Fibroblast of skin of back (primary cell): ENCODE measurements around the gene IL17RA.
"Not testable (repeated sequence)": the region's sequence is repeated elsewhere in the genome, so short reads cannot be mapped to it uniquely, and the experiment has no call there.

Experiments used
- DNase-seq: peaks from one replicate; pipeline ENCODE4 v3.0.0-alpha.2; 2013

IL17RA gene

GRCh38 chr22:17121233-17122195 lies 36.7 kb downstream of the IL17RA start, which contains the start of gene TMEM121B:
TMEM121B (minus strand) TSS chr22:17121360; CDS start chr22:17121127, 233 bp downstream.
- peak; percentile 68 for DNase-seq

GRCh38 chr22:17130199-17130598 lies 45.4 kb downstream of the IL17RA start:
- DNase-seq = no peak

GRCh38 chr22:17131686-17132085 lies 46.9 kb downstream of the IL17RA start:
- no peak for DNase-seq

- DNase-seq = no peak
Measured at GRCh38 chr22:17132112-17132511, 47.3 kb downstream of the IL17RA start.

- DNase-seq = no peak
Measured at GRCh38 chr22:17133137-17133536, 48.3 kb downstream of the IL17RA start.

- no peak for DNase-seq
Measured at GRCh38 chr22:17135153-17135760, 50.5 kb downstream of the IL17RA start.

GRCh38 chr22:17137170-17137569 lies 52.4 kb downstream of the IL17RA start:
- DNase-seq = no peak

- DNase-seq = no peak
Measured at GRCh38 chr22:17137861-17138425, 53.1 kb downstream of the IL17RA start.

GRCh38 chr22:17138513-17138912 lies 53.7 kb downstream of the IL17RA start:
- no peak for DNase-seq

- DNase-seq = no peak
Measured at GRCh38 chr22:17140022-17140421, 55.2 kb downstream of the IL17RA start.

- no peak for DNase-seq
Measured at GRCh38 chr22:17140826-17141766, 56.3 kb downstream of the IL17RA start.

GRCh38 chr22:17143101-17143500 lies 58.3 kb downstream of the IL17RA start:
- no peak for DNase-seq

- DNase-seq = no peak
Measured at GRCh38 chr22:17143826-17144225, 59.0 kb downstream of the IL17RA start.

GRCh38 chr22:17145021-17145680 lies 60.4 kb downstream of the IL17RA start:
- no peak for DNase-seq

- not testable (repeated sequence) for DNase-seq
Measured at GRCh38 chr22:17147458-17147857, 62.7 kb downstream of the IL17RA start.

- DNase-seq = no peak
Measured at GRCh38 chr22:17149076-17149815, 64.4 kb downstream of the IL17RA start.

- no peak for DNase-seq
Measured at GRCh38 chr22:17152340-17152739, 67.5 kb downstream of the IL17RA start.

GRCh38 chr22:17152971-17153370 lies 68.2 kb downstream of the IL17RA start:
- no peak for DNase-seq

- DNase-seq = no peak
Measured at GRCh38 chr22:17155941-17156340, 71.1 kb downstream of the IL17RA start.

GRCh38 chr22:17157714-17158113 lies 72.9 kb downstream of the IL17RA start:
- no peak for DNase-seq

- DNase-seq = no peak
Measured at GRCh38 chr22:17158176-17158567, 73.4 kb downstream of the IL17RA start.
